Measurements from ENCODE around the gene DNAI1. TPM values are rescaled to one million over a fixed set of nuclear protein-coding genes. Genes with fewer than 3 reads are reported as not detected.

DNAI1 gene
- total and polyA plus RNA-seq, 2 experiments from 2014 or later = 0.57 TPM; not detected in 1

DNA sequence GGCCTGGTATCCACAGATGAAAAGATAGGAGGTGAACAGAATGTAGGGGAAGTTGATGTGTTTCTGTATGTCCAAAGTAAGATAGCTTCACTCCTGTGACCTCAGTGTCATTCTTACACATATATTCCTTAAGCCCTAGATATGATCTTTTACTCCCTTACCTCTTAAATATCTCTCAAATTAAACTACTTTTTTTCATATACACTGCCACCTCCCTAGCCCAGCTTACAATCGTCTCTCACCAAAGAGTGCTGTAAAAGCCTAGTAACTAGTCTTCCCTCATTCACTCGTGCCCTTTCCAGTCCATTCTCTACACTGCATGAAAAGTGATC lies 5.3 kb downstream of the DNAI1 start:
- Histone ChIP-seq H3K4me2 (no peak overlapping the region), H3K79me2 (no peaks in the 10 kb centered on the region), H2AFZ (no peak overlapping the region), H3K36me3 (replicated peaks; ENCODE audit: insufficient read depth, low read depth) (no peaks in the 10 kb centered on the region), H3K4me1 (ENCODE audit: insufficient read depth) (no peaks in the 10 kb centered on the region), H3K9me2 (replicated peaks; ENCODE audit: insufficient read depth) (no peaks in the 10 kb centered on the region), H4K20me1 (ENCODE audit: insufficient read depth, poor library complexity, severe bottlenecking) (no peaks in the 10 kb centered on the region), H3K4me3 (no peak overlapping the region), H3K27ac (no peak overlapping the region), H3K9me3 (ENCODE audit: low read depth) (no peaks in the 10 kb centered on the region), H3K27me3 (peaks cover 15% of the 10 kb centered on the region)
- 85% methylated on average over 2 of the region's 2 CpGs for WGBS (ENCODE audit: low lambda C conversion rate, missing lambda C conversion rate)
- TF ChIP-seq, protein P1, sequence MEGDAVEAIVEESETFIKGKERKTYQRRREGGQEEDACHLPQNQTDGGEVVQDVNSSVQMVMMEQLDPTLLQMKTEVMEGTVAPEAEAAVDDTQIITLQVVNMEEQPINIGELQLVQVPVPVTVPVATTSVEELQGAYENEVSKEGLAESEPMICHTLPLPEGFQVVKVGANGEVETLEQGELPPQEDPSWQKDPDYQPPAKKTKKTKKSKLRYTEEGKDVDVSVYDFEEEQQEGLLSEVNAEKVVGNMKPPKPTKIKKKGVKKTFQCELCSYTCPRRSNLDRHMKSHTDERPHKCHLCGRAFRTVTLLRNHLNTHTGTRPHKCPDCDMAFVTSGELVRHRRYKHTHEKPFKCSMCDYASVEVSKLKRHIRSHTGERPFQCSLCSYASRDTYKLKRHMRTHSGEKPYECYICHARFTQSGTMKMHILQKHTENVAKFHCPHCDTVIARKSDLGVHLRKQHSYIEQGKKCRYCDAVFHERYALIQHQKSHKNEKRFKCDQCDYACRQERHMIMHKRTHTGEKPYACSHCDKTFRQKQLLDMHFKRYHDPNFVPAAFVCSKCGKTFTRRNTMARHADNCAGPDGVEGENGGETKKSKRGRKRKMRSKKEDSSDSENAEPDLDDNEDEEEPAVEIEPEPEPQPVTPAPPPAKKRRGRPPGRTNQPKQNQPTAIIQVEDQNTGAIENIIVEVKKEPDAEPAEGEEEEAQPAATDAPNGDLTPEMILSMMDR (IDR thresholded peaks at IDR 0.05; ENCODE audit: poor library complexity) = no peak
- TF ChIP-seq EZH2 (IDR thresholded peaks at IDR 0.05; ENCODE audit: borderline replicate concordance) (no peak), EZH2phosphoT487 (IDR thresholded peaks at IDR 0.05; ENCODE audit: low read depth, severe bottlenecking, unreplicated experiment) (no peak)
- no peak for DNase-seq (ENCODE audit: low spot score)

DNA sequence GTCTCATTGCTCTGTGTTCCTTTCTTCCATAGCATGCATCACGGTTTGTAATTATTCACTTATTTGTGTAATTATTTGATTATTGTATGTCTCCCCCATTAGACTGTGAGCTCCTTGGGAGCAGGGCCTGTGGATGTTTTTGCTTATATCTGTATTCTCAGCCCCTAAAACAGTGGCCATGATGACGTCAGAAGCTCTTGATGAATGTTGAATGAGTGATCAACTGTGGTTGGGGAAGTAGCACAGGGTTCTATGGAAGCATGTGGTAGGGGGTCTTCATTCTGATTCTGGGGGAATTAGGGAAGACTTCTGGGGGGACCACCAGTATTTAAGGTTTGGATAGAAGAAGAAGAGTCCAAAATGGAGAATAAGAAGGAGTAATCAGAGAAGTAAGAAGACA lies 6.0 kb downstream of the DNAI1 start:
- WGBS (ENCODE audit: low lambda C conversion rate, missing lambda C conversion rate) = 73% methylated on average over 2 of the region's 2 CpGs
- no peaks in the 10 kb centered on the region for H4K20me1 ChIP-seq (ENCODE audit: insufficient read depth, poor library complexity, severe bottlenecking)
- no peaks in the 10 kb centered on the region for H3K79me2 ChIP-seq
- H3K9me3 ChIP-seq (ENCODE audit: low read depth) = no peaks in the 10 kb centered on the region
- no peak overlapping the region for H3K4me2 ChIP-seq
- no peak for DNase-seq (ENCODE audit: low spot score)
- no peaks in the 10 kb centered on the region for H3K36me3 ChIP-seq (replicated peaks; ENCODE audit: insufficient read depth, low read depth)
- H3K27ac ChIP-seq = no peak overlapping the region
- peaks cover 15% of the 10 kb centered on the region for H3K27me3 ChIP-seq
- no peak overlapping the region for H3K4me3 ChIP-seq
- H3K9me2 ChIP-seq (replicated peaks; ENCODE audit: insufficient read depth) = no peaks in the 10 kb centered on the region
- H3K4me1 ChIP-seq (ENCODE audit: insufficient read depth) = no peaks in the 10 kb centered on the region
- TF ChIP-seq EZH2 (IDR thresholded peaks at IDR 0.05; ENCODE audit: borderline replicate concordance) (no peak), EZH2phosphoT487 (IDR thresholded peaks at IDR 0.05; ENCODE audit: low read depth, severe bottlenecking, unreplicated experiment) (no peak)
- TF ChIP-seq, protein P1 (IDR thresholded peaks at IDR 0.05; ENCODE audit: poor library complexity) = no peak
- H2AFZ ChIP-seq = no peak overlapping the region

DNA sequence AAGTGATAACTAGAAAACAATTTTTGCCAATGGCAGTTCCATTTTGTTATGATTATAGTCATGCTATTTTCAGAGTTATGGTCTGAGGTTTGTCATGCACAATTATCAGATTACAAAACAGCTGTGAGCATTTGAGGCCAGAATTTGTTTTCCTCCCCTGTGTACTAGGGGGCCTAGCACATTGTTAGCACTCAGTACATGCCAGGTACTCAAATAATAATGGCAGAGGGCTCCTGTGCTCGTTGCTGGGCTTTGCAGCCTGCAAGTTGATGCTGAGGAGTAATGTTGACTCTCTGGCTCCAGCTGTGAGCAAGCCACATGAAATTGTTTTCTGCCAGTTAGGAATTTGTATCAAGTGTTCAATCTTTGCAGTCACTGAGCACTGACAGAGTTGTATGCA lies 6.9 kb downstream of the DNAI1 start:
- Histone ChIP-seq H3K4me2 (no peak overlapping the region), H3K4me3 (no peak overlapping the region), H3K36me3 (replicated peaks; ENCODE audit: insufficient read depth, low read depth) (no peaks in the 10 kb centered on the region), H4K20me1 (ENCODE audit: insufficient read depth, poor library complexity, severe bottlenecking) (no peaks in the 10 kb centered on the region), H3K9me3 (ENCODE audit: low read depth) (no peaks in the 10 kb centered on the region), H2AFZ (no peak overlapping the region), H3K79me2 (no peaks in the 10 kb centered on the region), H3K27me3 (peaks cover 15% of the 10 kb centered on the region), H3K4me1 (ENCODE audit: insufficient read depth) (no peaks in the 10 kb centered on the region), H3K9me2 (replicated peaks; ENCODE audit: insufficient read depth) (no peaks in the 10 kb centered on the region), H3K27ac (no peak overlapping the region)
- 21% methylated on average over 1 of the region's 1 CpG for WGBS (ENCODE audit: low lambda C conversion rate, missing lambda C conversion rate)
- no peak for TF ChIP-seq EZH2phosphoT487 (IDR thresholded peaks at IDR 0.05; ENCODE audit: low read depth, severe bottlenecking, unreplicated experiment)
- no peak for TF ChIP-seq EZH2 (IDR thresholded peaks at IDR 0.05; ENCODE audit: borderline replicate concordance)
- DNase-seq (ENCODE audit: low spot score) = no peak

DNA sequence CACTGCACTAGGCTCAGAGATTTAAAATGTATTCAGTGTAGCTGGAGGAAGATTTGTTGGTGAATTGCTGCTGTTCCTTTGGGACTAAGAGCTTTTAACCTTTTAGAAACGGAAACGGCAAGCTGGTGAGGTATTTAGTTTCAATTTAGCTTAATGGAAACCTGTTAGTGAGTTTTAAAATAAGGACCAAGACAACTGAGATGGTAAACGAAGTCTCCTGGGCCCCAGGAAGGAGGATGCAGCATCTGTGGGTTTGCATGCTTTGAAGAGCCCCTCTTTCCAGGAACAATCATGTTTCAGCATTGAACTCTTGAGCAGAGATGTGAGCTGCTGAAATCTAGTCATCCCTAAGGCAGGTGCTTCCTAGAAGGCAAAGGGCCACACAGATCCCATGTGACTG lies 16.5 kb downstream of the DNAI1 start:
- Histone ChIP-seq H3K4me3 (no peak overlapping the region), H3K27me3 (peaks cover 16% of the 10 kb centered on the region), H3K4me1 (ENCODE audit: insufficient read depth) (no peaks in the 10 kb centered on the region), H4K20me1 (ENCODE audit: insufficient read depth, poor library complexity, severe bottlenecking) (no peaks in the 10 kb centered on the region), H3K79me2 (no peaks in the 10 kb centered on the region), H2AFZ (no peak overlapping the region), H3K9me3 (ENCODE audit: low read depth) (no peaks in the 10 kb centered on the region), H3K36me3 (replicated peaks; ENCODE audit: insufficient read depth, low read depth) (no peaks in the 10 kb centered on the region), H3K4me2 (no peak overlapping the region), H3K9me2 (replicated peaks; ENCODE audit: insufficient read depth) (no peaks in the 10 kb centered on the region), H3K27ac (no peak overlapping the region)
- TF ChIP-seq, protein P1 (IDR thresholded peaks at IDR 0.05; ENCODE audit: poor library complexity) = no peak
- TF ChIP-seq EZH2phosphoT487 (IDR thresholded peaks at IDR 0.05; ENCODE audit: low read depth, severe bottlenecking, unreplicated experiment) (no peak), EZH2 (IDR thresholded peaks at IDR 0.05; ENCODE audit: borderline replicate concordance) (no peak)
- 60% methylated on average over 3 of the region's 3 CpGs for WGBS (ENCODE audit: low lambda C conversion rate, missing lambda C conversion rate)
- no peak for DNase-seq (ENCODE audit: low spot score)

All from hepatocyte (in vitro differentiated cells).